ENCODE results near the gene DOC2A. TPM values are rescaled to one million over a fixed set of nuclear protein-coding genes. Genes with fewer than 3 reads are reported as not detected.

The DOC2A gene
- total and polyA plus RNA-seq, 9 of the 15 experiments (the other 6 are each of a cell fraction or from before 2014, with no cell fraction given), result 0.03 to 0.38 (median 0.28) TPM; not detected in 1

DNA sequence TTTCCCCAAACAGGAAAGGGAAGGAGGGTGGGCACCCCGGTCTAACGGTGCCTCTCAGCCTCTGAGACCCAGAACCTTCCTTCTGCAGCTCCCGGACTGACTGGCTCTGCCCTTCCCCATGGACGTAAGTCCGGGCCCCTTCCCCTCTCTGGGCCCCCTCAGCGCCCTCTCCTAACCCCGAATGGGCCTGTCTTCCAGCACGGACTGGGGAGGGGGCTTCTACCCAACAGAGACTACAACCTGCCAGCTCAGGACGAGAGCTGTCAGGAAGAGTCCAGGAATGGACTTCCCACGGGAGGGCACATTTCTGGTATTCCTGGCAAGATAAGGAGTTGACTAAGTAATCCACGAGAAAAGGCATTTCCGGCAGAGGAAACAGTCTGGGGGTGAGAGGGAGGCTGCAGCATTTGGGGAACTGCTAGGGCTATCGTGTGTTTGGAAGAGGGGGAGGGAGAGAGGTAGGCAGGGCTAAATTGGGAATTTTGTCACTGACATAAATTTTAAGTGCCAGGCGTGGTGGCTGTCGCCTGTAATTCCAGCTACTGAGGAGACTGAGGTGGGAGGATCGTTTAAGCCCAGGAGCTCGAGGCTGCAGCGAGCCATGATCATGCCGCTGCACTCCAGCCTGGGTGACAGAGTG lies 42.7 kb upstream of the DOC2A start (continued):
- TF ChIP-seq MYC (IDR thresholded peaks at IDR 0.05; ENCODE audit: low read depth, low read length) (no peak), MYC (CRISPR knock-in tag; IDR thresholded peaks at IDR 0.05; ENCODE audit: borderline replicate concordance, low read depth) (0 out of 2 replicates have a peak, but pooled peaks have one; percentile 3), ATF6 (CRISPR knock-in tag; IDR thresholded peaks at IDR 0.05) (no peak), MCM2 (IDR thresholded peaks at IDR 0.05; ENCODE audit: low read depth) (no peak), SMARCA5 (IDR thresholded peaks at IDR 0.05) (no peak), CREM (IDR thresholded peaks at IDR 0.05; ENCODE audit: low read depth) (peak; percentile 56), FOXO4 (CRISPR knock-in tag; IDR thresholded peaks at IDR 0.05) (no peak), NCOA2 (IDR thresholded peaks at IDR 0.05; ENCODE audit: partially characterized antibody in 2 of 2) (no peak), FOXM1 (IDR thresholded peaks at IDR 0.05; ENCODE audit: low read depth) (no peak), FOXM1 (CRISPR knock-in tag; IDR thresholded peaks at IDR 0.05; ENCODE audit: low read depth) (no peak), NR2F6 (CRISPR knock-in tag; IDR thresholded peaks at IDR 0.05) (no peak), ZNF143 (CRISPR knock-in tag; IDR thresholded peaks at IDR 0.05) (no peak), ETV1 (tag; conservative IDR thresholded peaks at IDR 0.05; ENCODE audit: low read depth) (peak; percentile 48), PYGO2 (tag; IDR thresholded peaks at IDR 0.05) (no peak), CSDE1 (IDR thresholded peaks at IDR 0.05) (no peak), MED1 (CRISPR knock-in tag; IDR thresholded peaks at IDR 0.05; ENCODE audit: borderline replicate concordance) (no peak), GABPB2 (CRISPR knock-in tag; conservative IDR thresholded peaks at IDR 0.05) (no peak), ZNF79 (CRISPR knock-in tag; IDR thresholded peaks at IDR 0.05; ENCODE audit: low read depth) (no peak), CBFB (CRISPR knock-in tag; IDR thresholded peaks at IDR 0.05) (no peak)
- TF ChIP-seq, protein P1, sequence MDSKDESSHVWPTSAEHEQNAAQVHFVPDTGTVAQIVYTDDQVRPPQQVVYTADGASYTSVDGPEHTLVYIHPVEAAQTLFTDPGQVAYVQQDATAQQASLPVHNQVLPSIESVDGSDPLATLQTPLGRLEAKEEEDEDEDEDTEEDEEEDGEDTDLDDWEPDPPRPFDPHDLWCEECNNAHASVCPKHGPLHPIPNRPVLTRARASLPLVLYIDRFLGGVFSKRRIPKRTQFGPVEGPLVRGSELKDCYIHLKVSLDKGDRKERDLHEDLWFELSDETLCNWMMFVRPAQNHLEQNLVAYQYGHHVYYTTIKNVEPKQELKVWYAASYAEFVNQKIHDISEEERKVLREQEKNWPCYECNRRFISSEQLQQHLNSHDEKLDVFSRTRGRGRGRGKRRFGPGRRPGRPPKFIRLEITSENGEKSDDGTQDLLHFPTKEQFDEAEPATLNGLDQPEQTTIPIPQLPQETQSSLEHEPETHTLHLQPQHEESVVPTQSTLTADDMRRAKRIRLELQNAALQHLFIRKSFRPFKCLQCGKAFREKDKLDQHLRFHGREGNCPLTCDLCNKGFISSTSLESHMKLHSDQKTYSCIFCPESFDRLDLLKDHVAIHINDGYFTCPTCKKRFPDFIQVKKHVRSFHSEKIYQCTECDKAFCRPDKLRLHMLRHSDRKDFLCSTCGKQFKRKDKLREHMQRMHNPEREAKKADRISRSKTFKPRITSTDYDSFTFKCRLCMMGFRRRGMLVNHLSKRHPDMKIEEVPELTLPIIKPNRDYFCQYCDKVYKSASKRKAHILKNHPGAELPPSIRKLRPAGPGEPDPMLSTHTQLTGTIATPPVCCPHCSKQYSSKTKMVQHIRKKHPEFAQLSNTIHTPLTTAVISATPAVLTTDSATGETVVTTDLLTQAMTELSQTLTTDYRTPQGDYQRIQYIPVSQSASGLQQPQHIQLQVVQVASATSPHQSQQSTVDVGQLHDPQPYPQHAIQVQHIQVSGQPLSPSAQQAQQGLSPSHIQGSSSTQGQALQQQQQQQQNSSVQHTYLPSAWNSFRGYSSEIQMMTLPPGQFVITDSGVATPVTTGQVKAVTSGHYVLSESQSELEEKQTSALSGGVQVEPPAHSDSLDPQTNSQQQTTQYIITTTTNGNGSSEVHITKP (IDR thresholded peaks at IDR 0.05; ENCODE audit: partially characterized antibody), result no peak
- TF ChIP-seq, protein P2, sequence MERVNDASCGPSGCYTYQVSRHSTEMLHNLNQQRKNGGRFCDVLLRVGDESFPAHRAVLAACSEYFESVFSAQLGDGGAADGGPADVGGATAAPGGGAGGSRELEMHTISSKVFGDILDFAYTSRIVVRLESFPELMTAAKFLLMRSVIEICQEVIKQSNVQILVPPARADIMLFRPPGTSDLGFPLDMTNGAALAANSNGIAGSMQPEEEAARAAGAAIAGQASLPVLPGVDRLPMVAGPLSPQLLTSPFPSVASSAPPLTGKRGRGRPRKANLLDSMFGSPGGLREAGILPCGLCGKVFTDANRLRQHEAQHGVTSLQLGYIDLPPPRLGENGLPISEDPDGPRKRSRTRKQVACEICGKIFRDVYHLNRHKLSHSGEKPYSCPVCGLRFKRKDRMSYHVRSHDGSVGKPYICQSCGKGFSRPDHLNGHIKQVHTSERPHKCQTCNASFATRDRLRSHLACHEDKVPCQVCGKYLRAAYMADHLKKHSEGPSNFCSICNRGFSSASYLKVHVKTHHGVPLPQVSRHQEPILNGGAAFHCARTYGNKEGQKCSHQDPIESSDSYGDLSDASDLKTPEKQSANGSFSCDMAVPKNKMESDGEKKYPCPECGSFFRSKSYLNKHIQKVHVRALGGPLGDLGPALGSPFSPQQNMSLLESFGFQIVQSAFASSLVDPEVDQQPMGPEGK (CRISPR knock-in tag; IDR thresholded peaks at IDR 0.05; ENCODE audit: borderline replicate concordance), result no peak
